Endothelial cell of hepatic sinusoid (primary cell): ENCODE measurements around the gene KRTAP5-6.
"Not testable (repeated sequence)": the region's sequence is repeated elsewhere in the genome, so short reads cannot be mapped to it uniquely, and the experiment has no call there.

ENCODE experiments used
- in situ Hi-C: cut with HindIII; loops from 2 replicates; pipeline ENCODE4 v1.10.0; 2017; ENCODE audit warnings: low sequenced_read_pairs

The KRTAP5-6 gene

DNA sequence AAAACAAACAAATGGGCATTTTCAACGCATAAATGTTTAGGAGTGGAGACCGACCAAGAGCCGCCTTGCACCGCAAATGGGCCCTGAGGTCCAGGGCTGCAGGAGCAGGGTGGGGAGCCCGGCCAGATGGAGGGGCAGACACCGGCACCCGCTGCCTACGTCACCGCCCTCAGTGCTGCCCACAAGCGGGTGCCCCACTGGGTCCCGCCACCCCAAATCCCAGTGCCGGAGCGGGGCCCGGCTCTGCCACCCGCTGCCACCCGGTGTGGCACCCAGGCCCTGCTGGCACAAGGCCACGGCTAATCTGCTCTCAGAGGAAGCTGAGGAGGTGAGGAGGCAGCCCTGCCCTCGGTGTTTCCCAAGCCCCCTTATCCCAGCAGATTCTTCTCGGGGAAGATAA, 13.8 kb upstream of the KRTAP5-6 start:
- in situ Hi-C loops: not testable (repeated sequence)

DNA sequence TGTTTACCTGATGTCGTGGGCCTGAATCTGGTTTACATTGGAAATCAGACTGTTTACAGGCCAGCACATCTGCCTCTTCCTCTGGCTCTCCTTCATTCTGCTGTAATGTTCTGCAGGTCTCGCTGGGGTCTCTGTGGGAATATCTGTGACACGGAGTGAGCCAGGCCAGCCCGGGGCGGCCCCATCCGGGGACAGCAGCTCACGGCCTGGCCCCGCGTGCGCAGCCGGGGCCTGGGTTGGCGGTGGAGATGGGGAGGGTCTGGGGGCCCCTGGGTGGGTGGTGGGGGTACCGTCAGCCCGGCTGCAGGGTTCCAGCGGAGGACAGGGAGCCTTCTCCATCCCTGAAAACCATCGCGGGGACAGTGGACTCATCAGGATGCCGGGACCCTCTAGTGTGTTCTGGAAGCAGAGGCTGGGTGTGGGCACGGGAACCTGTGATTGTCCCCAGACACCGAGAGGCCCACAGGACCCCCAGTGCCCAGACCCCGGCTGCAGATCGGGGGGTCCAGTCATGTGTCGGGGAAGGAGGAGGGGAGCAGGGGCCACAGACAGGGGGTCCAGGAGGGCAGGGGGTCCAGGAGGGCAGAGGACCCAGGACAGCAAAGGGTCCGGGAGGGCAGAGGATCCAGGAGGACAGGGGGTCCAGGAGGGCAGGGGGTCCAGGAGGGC, 13.0 kb upstream of the KRTAP5-6 start:
- in situ Hi-C loops: not testable (repeated sequence)

DNA sequence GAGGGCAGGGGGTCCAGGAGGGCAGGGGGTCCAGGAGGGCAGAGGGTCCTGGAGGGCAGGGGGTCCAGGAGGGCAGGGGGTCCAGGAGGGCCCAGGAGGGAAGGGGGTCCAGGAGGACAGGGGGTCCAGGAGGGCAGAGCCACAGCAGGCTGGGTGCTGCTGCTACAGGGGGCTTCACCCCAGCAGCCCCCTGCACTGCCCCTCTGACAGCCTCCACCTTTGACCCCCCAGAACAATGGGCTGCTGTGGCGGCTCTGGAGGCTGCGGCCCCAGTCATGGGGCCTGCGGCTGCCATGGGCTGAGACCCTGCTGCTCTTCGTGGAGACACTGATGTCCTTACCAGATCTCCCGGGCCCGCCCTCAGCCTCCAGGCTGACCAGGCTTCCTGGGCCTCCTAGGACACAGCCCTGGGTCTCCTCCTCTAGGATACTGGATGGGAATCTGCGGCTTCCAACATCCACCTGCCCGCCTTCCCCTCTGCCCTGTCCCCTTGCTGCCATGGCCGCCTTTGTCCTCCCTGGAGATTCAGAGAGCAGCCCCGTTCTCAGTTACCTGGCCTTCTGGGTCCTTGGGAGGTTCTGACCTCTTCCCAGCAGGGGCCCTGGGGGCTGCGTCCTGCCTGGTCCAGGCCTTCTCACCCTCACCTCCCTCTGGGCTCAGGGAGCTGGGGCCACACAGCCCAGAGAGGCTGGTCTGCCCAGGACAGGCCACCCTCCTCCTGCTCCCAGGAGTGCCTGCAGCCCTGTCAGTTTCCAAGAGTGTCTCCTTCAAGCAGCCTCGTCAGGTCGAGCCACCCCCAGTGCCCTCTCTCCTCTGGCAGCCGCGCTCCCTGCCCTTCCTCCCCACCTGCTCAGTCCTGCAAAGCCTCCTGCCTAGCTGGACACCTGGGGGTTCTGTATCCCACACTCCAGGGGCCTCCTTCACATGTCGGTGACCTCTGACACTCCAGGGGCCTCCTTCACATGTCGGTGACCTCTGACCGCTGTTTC, 11.8 kb upstream of the KRTAP5-6 start:
- in situ Hi-C loops: not testable (repeated sequence)

DNA sequence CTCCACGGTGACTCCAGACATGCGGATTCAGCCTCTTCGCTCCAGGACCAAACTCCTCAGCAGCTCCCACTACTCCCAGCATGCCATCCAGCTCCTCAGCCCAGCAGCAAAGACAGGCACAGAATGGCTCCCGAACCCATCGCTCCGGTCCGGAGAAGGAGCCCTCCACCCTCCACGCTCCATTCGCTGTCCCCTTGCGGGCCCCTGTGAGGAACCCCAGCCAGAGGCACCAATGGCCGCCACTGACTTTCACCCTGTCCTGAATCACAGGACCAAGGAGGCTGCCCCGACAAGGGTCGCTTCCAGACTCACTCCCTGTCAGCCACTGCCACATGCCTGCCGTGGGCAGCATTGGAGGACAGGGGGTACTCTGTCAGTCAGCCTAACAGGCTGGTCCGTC, 10.8 kb upstream of the KRTAP5-6 start:
- in situ Hi-C loops: not testable (repeated sequence)

DNA sequence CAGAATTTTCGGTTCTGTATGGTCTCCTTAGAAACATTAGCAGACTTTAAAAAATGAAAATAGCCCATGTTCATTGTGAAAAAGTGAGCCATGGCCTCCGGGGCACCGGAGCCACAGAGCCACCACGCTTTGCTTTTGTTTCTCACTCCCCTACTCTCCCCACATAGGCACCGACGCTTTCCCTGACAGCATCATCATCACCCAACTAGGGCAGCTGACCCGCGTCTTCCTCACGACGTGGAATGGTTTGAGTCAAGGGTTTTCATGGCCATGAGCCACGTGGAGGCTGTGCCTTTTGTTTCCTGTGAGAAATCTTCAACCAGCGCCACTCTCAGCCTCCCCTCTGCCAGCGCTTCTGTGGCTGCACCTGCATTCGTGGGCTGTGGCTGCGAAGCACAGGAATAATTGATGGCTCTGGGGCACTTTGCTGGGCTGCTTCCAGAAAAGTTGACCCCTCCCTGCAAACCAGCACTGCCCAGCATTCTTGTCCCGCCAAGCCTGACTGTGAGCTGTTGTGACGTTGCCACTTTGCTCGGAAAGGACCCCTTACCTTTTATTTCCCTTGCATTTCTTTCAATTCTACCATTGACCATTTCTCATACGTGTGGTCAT, 8.6 kb upstream of the KRTAP5-6 start:
- in situ Hi-C loops: not testable (repeated sequence)

DNA sequence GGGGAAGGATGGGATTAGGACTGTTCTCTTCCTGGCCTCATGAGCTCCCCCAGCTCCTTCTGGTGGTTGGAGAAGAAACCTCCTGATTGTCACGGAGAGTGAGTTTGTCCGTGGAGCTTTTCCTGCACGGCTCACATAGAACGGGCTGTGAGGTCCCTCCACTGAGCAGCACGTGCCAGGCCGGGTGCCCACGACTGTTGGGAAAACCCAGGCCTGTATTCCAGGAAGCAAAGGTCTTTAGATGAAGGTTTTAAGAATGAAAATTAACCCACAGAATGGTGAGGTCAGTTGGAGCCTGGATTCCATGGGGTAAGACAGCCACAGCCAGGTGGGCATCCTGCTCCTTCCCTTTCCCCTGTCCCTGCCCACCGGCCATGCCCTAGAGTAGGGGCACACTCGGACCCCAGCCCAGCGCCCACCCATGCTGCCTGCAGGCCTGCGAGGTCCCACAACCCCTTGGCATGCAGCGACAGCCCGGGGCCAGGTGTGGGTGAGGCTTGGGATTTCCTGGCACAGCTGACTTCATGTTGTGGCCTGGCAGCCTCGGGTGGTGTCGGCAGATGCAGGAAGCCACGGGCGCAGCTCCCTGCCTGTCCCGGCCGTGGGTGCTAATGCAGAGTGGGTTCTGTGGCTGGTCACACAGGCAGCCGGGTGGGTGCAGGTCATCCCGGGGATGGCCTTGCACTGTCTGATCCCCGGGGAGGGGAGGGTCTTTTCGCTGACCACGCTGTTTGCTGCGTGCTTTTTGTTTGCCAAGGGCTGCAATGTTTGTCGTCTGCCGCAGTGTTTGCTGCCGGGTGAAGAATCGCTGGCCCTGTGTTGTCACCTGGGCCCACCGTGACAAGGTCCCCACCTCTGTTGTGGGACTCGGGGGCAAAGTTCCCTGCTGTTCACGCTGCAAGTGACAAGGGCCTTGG, 7.5 kb upstream of the KRTAP5-6 start:
- in situ Hi-C loops: not testable (repeated sequence)

DNA sequence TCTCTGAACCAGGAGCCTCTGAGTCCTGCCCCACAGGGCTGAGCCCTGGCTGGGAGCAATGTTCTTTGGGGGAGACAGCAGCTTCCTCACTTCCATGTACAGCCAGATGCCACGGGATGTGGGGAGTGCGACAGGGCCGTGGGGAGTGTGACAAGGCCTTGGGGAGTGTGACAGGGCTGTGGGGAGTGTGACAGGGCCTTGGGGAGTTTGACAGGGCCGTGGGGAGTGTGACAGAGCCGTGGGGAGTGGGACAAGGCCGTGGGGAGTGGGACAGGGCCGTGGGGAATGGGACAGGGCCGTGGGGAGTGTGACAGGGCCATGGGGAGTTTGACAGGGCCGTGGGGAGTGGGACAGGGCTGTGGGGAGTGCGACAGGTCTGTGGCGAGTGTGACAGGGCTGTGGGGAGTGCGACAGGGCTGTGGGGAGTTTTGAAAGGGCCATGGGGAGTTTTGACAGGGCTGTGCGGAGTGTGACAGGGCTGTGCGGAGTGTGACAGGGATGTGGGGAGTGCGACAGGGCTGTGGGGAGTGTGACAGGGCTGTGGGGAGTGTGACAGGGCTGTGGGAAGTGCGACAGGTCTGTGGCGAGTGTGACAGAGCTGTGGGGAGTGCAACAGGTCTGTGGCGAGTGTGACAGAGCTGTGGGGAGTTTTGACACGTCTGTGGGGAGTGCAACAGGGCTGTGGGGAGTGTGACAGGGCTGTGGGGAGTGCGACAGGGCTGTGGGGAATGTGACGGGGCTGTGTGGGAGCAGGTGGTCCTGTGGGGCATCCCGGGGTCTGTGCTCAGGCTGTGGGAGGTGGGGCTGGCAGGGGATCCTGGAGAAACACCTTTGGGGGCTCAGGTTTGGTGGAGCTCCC, 6.6 kb upstream of the KRTAP5-6 start:
- in situ Hi-C loops: no loop called here

DNA sequence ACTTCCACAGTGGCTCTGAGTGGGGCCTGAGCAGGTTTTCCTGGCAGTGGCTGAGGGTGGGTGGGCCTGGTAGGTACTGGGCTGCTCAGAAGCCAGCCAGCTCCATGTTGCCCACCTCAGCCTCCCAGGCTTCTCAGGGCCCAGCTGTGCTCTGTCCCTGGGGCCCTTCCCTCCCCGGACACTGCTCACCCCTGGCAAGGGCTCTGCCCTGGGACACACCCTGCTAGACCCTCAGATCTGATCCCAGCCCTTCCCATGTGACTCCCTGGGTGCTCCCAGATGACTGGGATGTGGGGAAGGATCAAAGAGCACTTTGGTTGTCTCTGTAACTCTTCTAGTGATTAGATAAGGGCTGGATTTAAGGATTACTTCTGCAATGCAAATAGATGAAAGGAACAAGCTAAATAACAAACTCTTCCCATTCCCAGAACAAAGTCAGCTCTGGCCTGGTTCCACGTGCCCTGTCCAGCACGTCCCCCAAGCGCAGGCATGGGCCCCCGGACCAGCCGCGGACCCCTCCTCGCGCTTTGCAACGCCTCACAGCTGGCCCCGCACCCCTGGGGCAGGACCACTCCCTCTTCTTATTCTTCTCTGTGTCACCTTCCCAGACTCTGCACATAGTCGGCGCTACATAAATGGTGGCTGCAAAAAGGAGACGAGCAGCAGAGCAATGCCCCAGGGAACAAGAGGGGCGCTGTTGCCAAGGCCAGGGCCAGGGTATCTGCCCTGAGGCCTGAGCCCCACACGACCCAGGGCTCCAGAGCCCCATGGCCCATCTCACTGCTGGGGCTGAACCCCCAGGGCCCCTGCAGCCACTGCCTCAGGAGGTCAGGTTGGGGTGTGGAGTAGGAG, 5.7 kb upstream of the KRTAP5-6 start:
- in situ Hi-C loops: no loop called here

DNA sequence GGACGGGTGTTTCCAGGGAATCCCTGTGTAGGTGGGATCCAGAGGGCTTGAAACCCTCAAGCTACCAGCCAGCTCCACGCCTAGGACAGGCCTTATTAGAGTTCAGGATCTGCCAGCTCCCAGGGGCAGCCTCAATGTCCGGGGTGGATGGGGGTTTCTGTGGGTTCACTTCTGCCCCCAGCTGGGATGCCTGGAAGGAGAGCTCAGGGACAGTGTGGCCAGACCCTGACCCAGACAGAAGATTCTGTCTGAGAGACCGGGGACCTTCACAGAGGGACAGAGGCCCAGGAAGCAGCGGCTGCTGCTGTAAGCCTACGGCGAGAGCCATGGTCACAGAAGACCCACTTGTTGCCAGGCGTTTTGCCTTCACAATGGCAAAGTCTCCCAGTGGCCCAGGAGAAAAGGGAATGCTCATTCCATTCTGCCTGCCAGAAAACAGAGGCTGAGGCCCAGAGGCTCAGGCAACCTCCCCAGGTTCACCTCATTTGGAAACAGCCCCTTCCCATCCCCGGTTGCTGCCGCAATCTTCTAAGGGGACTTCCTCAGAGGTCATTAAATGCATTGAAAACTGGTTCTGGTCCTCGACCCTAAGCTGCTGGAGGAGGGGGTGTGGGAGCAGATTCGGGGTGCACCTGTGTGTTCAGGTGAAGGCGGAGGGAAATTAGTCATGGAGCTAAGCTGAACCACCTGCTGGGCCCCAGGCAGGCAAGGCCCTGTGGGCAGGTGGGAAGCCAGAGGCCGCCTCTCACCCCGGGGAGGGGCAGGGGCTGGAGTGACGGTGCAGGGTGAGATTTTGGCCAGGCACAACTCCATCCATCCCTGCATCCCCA, 4.9 kb upstream of the KRTAP5-6 start:
- in situ Hi-C loops: no loop called here

DNA sequence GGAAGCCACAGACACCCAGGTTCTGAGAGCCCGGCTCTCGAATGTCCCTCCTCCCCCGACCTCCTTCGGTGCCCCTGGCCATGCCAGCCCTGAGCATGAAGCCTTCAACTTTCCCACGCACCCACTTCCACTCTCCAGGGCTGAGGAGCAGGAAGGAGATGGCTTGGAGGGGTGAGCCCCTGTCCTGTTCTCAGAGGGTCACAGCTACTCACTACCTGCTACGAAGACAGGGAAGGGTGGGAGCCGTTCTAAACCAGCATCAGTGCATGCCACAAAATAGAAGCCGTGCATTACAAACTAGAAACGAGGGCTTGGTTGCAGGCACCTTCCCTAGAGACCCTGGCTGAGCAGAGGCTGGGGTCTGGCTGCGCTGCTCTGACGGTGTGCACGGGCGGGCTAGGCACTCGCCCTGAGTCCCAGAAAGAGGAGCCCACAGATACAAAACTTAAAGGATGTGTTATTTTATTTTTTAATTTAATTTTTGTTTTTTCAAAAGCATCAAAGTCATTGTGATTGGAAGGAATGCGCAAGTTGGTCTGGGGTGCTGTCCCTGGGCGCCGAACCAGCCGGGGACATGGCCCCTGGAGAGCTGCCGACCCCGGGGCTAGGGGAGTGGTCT, 4.2 kb upstream of the KRTAP5-6 start:
- in situ Hi-C loops: no loop called here

DNA sequence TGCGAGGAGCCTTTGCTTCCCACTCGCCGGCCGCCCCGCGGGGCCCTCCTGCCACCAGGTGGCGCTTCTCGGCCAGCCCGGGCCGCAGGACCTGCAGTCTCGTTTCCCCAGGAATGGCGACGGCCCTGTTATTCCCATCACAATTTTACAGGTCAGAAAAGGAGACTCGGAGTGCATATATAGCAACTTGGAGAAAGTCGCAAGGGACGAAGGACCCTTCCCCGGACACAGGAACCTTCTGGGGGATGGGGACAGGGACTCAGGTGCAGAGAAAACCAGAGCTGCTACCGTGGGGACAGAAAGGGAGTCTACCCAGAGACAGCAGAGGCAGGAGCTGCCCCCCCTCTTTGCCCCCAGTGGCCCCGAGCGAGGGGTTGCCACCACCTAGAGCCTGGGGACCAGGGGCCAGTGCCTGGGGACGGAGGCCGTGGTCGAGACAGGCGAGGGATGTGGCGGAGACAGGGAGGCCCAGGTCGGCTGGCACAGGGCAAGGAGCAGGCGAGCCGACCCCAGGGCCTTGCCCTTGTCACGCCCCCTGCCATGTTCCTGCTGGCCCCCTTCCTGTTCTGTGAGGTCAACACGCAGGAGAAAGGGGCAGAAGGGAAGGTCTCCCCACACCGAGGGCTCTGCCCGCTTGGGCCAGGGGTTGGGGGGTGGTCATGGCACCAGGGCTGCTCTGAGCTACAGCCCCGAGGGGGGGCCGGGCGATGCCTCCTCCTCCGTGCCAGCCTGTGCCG, 3.5 kb upstream of the KRTAP5-6 start:
- in situ Hi-C loops: no loop called here

DNA sequence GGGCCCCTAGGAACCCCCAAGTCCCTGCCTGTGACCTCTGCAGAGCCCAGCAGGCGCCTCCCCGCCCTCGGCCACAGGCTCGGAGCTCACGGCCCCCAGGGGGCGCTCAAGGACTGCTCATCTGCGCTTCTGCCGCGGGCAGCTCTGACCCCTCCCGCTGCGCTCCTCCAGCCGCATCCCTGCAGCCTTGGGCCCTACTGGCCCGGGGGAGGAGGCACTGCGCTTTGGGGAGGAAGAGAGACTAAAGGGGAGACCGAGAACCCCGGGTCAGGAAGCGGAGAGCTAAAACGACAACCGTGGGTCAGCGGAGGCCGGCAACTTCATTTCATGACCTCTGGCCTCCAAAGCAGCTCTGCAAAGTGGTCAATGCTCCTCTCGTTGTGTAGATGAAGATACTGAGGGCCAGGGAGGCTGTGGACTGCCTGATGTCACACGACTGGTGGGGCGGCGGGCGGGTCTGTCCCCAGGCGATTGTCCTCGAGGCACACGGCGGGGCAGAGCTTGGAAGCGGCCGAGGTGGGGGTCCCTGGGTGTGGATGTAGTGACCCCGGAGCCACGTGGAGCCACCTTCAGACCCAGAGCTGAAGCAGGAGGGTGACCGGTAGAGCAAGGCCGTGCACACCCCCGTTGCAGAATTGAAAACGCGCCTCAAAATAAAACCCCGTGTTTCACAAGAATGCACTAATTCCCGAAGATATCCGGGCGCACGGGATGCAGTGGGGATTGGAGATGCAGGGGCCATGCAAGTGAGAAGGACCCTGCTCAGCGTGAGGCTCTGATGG, 2.7 kb upstream of the KRTAP5-6 start:
- in situ Hi-C loops: no loop called here

DNA sequence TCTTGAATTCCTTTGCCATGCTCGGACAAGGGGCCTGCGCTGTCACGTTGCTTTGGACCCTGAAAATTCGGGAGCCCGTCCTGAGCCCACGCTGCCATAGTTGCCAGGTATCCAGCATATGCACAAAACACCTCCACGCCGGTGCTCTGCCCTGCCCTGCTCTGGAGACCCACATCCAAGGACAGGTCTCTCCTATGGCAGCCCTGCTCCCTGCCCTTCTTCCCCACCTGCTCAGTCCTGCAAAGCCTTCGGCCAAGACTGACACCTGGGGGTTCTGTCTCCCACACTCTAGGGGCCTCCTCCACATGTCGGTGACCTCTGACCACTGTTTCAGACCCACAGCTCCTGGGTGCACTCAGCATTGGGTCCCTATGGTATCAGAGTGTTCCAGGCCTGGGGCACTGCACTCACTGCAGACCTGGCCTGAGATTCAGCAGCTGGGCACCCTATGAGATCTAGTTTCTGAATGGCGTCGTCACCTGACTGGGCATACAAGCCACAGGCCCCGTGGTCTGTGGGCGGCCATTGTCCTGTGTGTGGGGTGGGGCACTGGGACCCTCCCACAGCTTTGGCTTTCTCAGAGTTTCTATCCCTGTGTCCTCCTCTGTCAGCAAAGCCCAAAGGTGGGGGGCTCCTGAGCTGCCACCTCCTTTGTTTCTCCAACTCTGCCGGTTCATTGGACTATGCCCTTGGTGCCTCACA, 2.0 kb upstream of the KRTAP5-6 start:
- in situ Hi-C loops: no loop called here

DNA sequence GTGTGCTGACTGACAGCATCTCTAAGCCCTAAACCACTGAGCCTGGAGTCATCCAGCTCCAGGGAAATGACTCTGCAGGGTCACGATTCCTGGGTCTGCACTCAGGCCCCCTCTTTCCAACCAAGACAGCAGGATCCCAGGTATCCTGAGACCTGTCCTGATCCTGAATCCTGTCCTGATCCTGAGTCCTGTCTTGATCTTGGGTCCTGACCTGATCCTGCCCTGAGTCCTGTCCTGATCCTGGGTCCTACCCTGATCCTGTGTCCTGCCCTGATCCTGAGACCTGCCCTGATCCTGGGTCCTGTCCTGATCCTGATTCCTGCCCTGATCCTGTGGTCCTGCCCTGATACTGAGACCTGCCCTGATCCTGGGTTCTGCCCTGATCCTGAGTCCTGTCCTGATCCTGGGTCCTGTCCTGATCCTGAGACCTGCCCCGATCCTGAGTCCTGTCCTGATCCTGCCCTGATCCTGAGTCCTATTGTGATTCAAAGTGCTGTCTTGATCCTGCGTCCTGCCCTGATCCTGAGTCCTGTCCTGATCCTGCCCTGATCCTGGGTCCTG, 1.4 kb upstream of the KRTAP5-6 start:
- in situ Hi-C loops: no loop called here

DNA sequence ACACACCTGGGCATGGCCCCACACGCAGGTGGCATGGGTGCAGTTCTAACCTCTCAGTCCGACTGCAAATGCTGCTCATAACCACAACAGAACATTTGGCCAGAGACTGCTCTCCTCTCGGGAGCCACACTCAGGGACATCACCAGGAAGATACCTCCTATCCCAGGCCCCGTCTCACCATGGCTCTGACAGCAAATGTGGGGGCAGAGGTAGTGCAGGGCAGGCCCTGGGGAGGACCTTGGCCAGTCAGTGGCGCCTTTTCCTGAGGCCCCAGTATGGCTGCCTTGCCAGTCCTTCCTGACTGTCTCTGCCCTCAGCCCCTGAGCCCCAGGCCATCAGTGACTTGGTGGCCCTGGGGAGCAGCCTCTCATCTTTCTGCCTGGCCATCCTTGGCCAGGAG, 2.8 kb downstream of the KRTAP5-6 start:
- in situ Hi-C loops: loop anchor here (25.0 kb wide), 1 partner anchor 113 kb away; no protein-coding TSS in a partner anchor
